ENCODE measurements around the gene NAV2. TPM values are rescaled to one million over a fixed set of nuclear protein-coding genes. Genes with fewer than 3 reads are reported as not detected.

Gene NAV2
- total RNA-seq, 1 donor from 2014 or later, result 9.6 TPM

GRCh38 chr11:19774817-19775580, 62.4 kb downstream of the NAV2 start:
- H4K20me1 ChIP-seq (ENCODE audit: low read depth), result peaks cover 14% of the 10 kb centered on the region
- H3K9me3 ChIP-seq (ENCODE audit: low read depth), result no peaks in the 10 kb centered on the region
- peaks cover 2% of the 10 kb centered on the region for H3K9me3 Mint-ChIP-seq
- H3K27ac Mint-ChIP-seq, result no peak overlapping the region
- peaks cover 25% of the 10 kb centered on the region for H3K27me3 Mint-ChIP-seq (ENCODE audit: insufficient read depth, low read depth)
- peak overlapping the region; percentile 59 for H3K4me3 Mint-ChIP-seq
- H3K79me2 ChIP-seq (ENCODE audit: low read depth), result peaks cover 20% of the 10 kb centered on the region
- peaks cover 47% of the 10 kb centered on the region for H3K4me1 ChIP-seq
- no peak overlapping the region for H3K27ac ChIP-seq
- no peaks in the 10 kb centered on the region for H3K27me3 ChIP-seq
- no peak overlapping the region for H2AFZ ChIP-seq (replicated peaks)
- H3K9ac ChIP-seq, result no peak overlapping the region
- no peak for DNase-seq (ENCODE audit: low spot score)
- H3K4me2 ChIP-seq, result no peak overlapping the region
- no peaks in the 10 kb centered on the region for H3K36me3 ChIP-seq
- no peaks in the 10 kb centered on the region for H3K36me3 Mint-ChIP-seq
- TF ChIP-seq EZH2phosphoT487 (IDR thresholded peaks at IDR 0.05) (no peak), EZH2 (IDR thresholded peaks at IDR 0.05) (no peak), CTCF (IDR thresholded peaks at IDR 0.05) (no peak)
- H3K4me3 ChIP-seq, result no peak overlapping the region
- peaks cover 71% of the 10 kb centered on the region for H3K4me1 Mint-ChIP-seq
- H3F3A ChIP-seq (ENCODE audit: low read depth), result peaks cover 43% of the 10 kb centered on the region

- Histone ChIP-seq H4K20me1 (ENCODE audit: low read depth) (peaks cover 20% of the 10 kb centered on the region), H3K4me3 (no peak overlapping the region), H3K4me1 (peaks cover 47% of the 10 kb centered on the region), H3K9me3 (ENCODE audit: low read depth) (no peaks in the 10 kb centered on the region), H3K79me2 (ENCODE audit: low read depth) (peaks cover 25% of the 10 kb centered on the region), H3K9ac (no peak overlapping the region), H3K27ac (no peak overlapping the region), H3F3A (ENCODE audit: low read depth) (peaks cover 49% of the 10 kb centered on the region), H3K27me3 (no peaks in the 10 kb centered on the region), H2AFZ (replicated peaks) (no peak overlapping the region), H3K36me3 (no peaks in the 10 kb centered on the region), H3K4me2 (no peak overlapping the region)
- Mint-ChIP-seq H3K27me3 (ENCODE audit: insufficient read depth, low read depth) (peaks cover 25% of the 10 kb centered on the region), H3K36me3 (no peaks in the 10 kb centered on the region), H3K27ac (no peak overlapping the region), H3K4me1 (peaks cover 72% of the 10 kb centered on the region), H3K4me3 (peak overlapping the region; percentile 59), H3K9me3 (peaks cover 2% of the 10 kb centered on the region)
- DNase-seq (ENCODE audit: low spot score), result no peak
- TF ChIP-seq EZH2 (IDR thresholded peaks at IDR 0.05) (no peak), CTCF (IDR thresholded peaks at IDR 0.05) (no peak), EZH2phosphoT487 (IDR thresholded peaks at IDR 0.05) (no peak)
These were observed 63.0 kb downstream of the NAV2 start for GRCh38 chr11:19775622-19776021.

GRCh38 chr11:19777039-19777376, 64.4 kb downstream of the NAV2 start:
- Histone ChIP-seq H3K27ac (no peak overlapping the region), H2AFZ (replicated peaks) (peak overlapping the region; percentile 93), H3K9me3 (ENCODE audit: low read depth) (no peaks in the 10 kb centered on the region), H3K4me3 (peak overlapping the region; percentile 62), H3K79me2 (ENCODE audit: low read depth) (peaks cover 30% of the 10 kb centered on the region), H3F3A (ENCODE audit: low read depth) (peaks cover 49% of the 10 kb centered on the region), H3K9ac (no peak overlapping the region), H3K27me3 (no peaks in the 10 kb centered on the region), H3K4me1 (peaks cover 51% of the 10 kb centered on the region), H3K4me2 (peak overlapping the region; percentile 90), H3K36me3 (no peaks in the 10 kb centered on the region), H4K20me1 (ENCODE audit: low read depth) (peaks cover 34% of the 10 kb centered on the region)
- peak; percentile 70 for DNase-seq (ENCODE audit: low spot score)
- Mint-ChIP-seq H3K4me1 (peaks cover 72% of the 10 kb centered on the region), H3K9me3 (peaks cover 6% of the 10 kb centered on the region), H3K36me3 (no peaks in the 10 kb centered on the region), H3K27ac (no peak overlapping the region), H3K27me3 (ENCODE audit: insufficient read depth, low read depth) (peaks cover 25% of the 10 kb centered on the region), H3K4me3 (peak overlapping the region; percentile 92)
- no peak for TF ChIP-seq EZH2phosphoT487 (IDR thresholded peaks at IDR 0.05)

All from neural progenitor cell (in vitro differentiated cells).